Measurements from ENCODE around the gene MAGI1. TPM values are rescaled to one million over a fixed set of nuclear protein-coding genes. Genes with fewer than 3 reads are reported as not detected.
"Not testable (repeated sequence)": the region's sequence is repeated elsewhere in the genome, so short reads cannot be mapped to it uniquely, and the experiment has no call there.

MAGI1 gene
- total RNA-seq, 1 donor from 2014 or later: not detected

GRCh38 chr3:65864357-65864904 is 174.3 kb downstream of the MAGI1 start:
- TF ChIP-seq CTCF (IDR thresholded peaks at IDR 0.05): no peak
- ATAC-seq (ENCODE audit: low read depth) (no peak), DNase-seq (no peak)
- peaks cover 2% of the 10 kb centered on the region for H3K9me3 Mint-ChIP-seq
- H3K27me3 Mint-ChIP-seq: no peaks in the 10 kb centered on the region
- POLR2A ChIA-PET: no interaction called here
- CTCF ChIA-PET: no interaction called here
- H3K27ac Mint-ChIP-seq: no peak overlapping the region
- no peaks in the 10 kb centered on the region for H3K36me3 Mint-ChIP-seq (ENCODE audit: low read depth)
- no peaks in the 10 kb centered on the region for H3K4me1 Mint-ChIP-seq
- intact Hi-C loops (cut with micrococcal nuclease): no loop called here
- H3K4me3 Mint-ChIP-seq: no peak overlapping the region

GRCh38 chr3:65861718-65862117 is 177.0 kb downstream of the MAGI1 start:
- H3K9me3 Mint-ChIP-seq: no peaks in the 10 kb centered on the region
- no peaks in the 10 kb centered on the region for H3K27me3 Mint-ChIP-seq
- no peaks in the 10 kb centered on the region for H3K36me3 Mint-ChIP-seq (ENCODE audit: low read depth)
- no peak overlapping the region for H3K27ac Mint-ChIP-seq
- intact Hi-C loops (cut with micrococcal nuclease): no loop called here
- H3K4me1 Mint-ChIP-seq: no peaks in the 10 kb centered on the region
- ChIA-PET CTCF (no interaction called here), POLR2A (no interaction called here)
- H3K4me3 Mint-ChIP-seq: no peak overlapping the region
- DNase-seq: no peak
- no peak for TF ChIP-seq CTCF (IDR thresholded peaks at IDR 0.05)
- ATAC-seq (ENCODE audit: low read depth): no peak

GRCh38 chr3:65859612-65860011 is 179.1 kb downstream of the MAGI1 start:
- DNase-seq; H3K4me1 Mint-ChIP-seq; H3K36me3 Mint-ChIP-seq (ENCODE audit: low read depth); POLR2A ChIA-PET; ATAC-seq (ENCODE audit: low read depth); H3K27me3 Mint-ChIP-seq; CTCF ChIA-PET; H3K4me3 Mint-ChIP-seq; H3K27ac Mint-ChIP-seq; intact Hi-C loops (cut with micrococcal nuclease); H3K9me3 Mint-ChIP-seq: not testable (repeated sequence)

- no peaks in the 10 kb centered on the region for H3K27me3 Mint-ChIP-seq
- CTCF ChIA-PET: no interaction called here
- no peak for TF ChIP-seq CTCF (IDR thresholded peaks at IDR 0.05)
Measured at GRCh38 chr3:65858749-65859148, 180.0 kb downstream of the MAGI1 start.

GRCh38 chr3:65857327-65857726 is 181.4 kb downstream of the MAGI1 start:
- Mint-ChIP-seq H3K27me3 (no peaks in the 10 kb centered on the region), H3K4me1 (no peaks in the 10 kb centered on the region), H3K27ac (no peak overlapping the region), H3K4me3 (no peak overlapping the region), H3K36me3 (ENCODE audit: low read depth) (no peaks in the 10 kb centered on the region), H3K9me3 (no peaks in the 10 kb centered on the region)
- no peak for TF ChIP-seq CTCF (IDR thresholded peaks at IDR 0.05)
- ATAC-seq (ENCODE audit: low read depth): no peak
- POLR2A ChIA-PET: no interaction called here
- CTCF ChIA-PET: no interaction called here
- DNase-seq: no peak
- intact Hi-C loops (cut with micrococcal nuclease): no loop called here

More at GRCh38 chr3:65858749-65859148, 180.0 kb downstream of the MAGI1 start:
- H3K4me1 Mint-ChIP-seq: no peaks in the 10 kb centered on the region
- no peak overlapping the region for H3K27ac Mint-ChIP-seq
- no peak overlapping the region for H3K4me3 Mint-ChIP-seq
- DNase-seq (no peak), ATAC-seq (ENCODE audit: low read depth) (no peak)
- intact Hi-C loops (cut with micrococcal nuclease): no loop called here
- no peaks in the 10 kb centered on the region for H3K9me3 Mint-ChIP-seq
- POLR2A ChIA-PET: no interaction called here
- H3K36me3 Mint-ChIP-seq (ENCODE audit: low read depth): no peaks in the 10 kb centered on the region

GRCh38 chr3:65856907-65857306 is 181.8 kb downstream of the MAGI1 start:
- no peak for ATAC-seq (ENCODE audit: low read depth)
- H3K36me3 Mint-ChIP-seq (ENCODE audit: low read depth): no peaks in the 10 kb centered on the region
- H3K9me3 Mint-ChIP-seq: no peaks in the 10 kb centered on the region
- no peaks in the 10 kb centered on the region for H3K27me3 Mint-ChIP-seq
- intact Hi-C loops (cut with micrococcal nuclease): no loop called here
- H3K4me3 Mint-ChIP-seq: no peak overlapping the region
- H3K27ac Mint-ChIP-seq: no peak overlapping the region
- no peak for TF ChIP-seq CTCF (IDR thresholded peaks at IDR 0.05)
- DNase-seq: no peak
- POLR2A ChIA-PET: no interaction called here
- H3K4me1 Mint-ChIP-seq: no peaks in the 10 kb centered on the region
- CTCF ChIA-PET: no interaction called here

Measured in activated B cell treated with CpG ODN at 0.5 μM for 24 hours (primary cell).